Activated naive CD8-positive, alpha-beta T cell treated with anti-CD3 and anti-CD28 coated beads for 36 hours (primary cell): ENCODE data around the gene RHAG. TPM values are rescaled to one million over a fixed set of nuclear protein-coding genes. Genes with fewer than 3 reads are reported as not detected.
"Not testable (repeated sequence)": the region's sequence is repeated elsewhere in the genome, so short reads cannot be mapped to it uniquely, and the experiment has no call there.

Experiments used
- DNase-seq: peaks from one replicate; pipeline ENCODE4 v3.0.0; 2021
- H3K27ac Mint-ChIP-seq: one replicate; pipeline ENCODE4 v1.8.0; 2022; ENCODE audit warnings: mild to moderate bottlenecking, moderate library complexity, mixed read lengths
- H3K27me3 Mint-ChIP-seq: one replicate; pipeline ENCODE4 v1.8.0; 2022; ENCODE audit warnings: mild to moderate bottlenecking, mixed read lengths
- H3K36me3 Mint-ChIP-seq: one replicate; pipeline ENCODE4 v1.8.0; 2021; ENCODE audit warnings: mild to moderate bottlenecking, mixed read lengths
- H3K4me1 Mint-ChIP-seq: one replicate; pipeline ENCODE4 v1.8.0; 2021; ENCODE audit warnings: mixed read lengths
- H3K4me3 Mint-ChIP-seq: one replicate; pipeline ENCODE4 v1.8.0; 2022; ENCODE audit warnings: mild to moderate bottlenecking, moderate library complexity, mixed read lengths
- H3K9me3 Mint-ChIP-seq: one replicate; pipeline ENCODE4 v1.8.0; 2022; ENCODE audit warnings: mixed read lengths
- total RNA-seq, 2 experiments: library from RNA; stranded (reverse); gene quantifications; one replicate each; pipeline ENCODE4 v1.2.3, GENCODE V29; 2021

The RHAG gene
- total RNA-seq, 2 experiments from 2014 or later: not detected

- H3K9me3 Mint-ChIP-seq: peaks cover 2% of the 10 kb centered on the region
- H3K27me3 Mint-ChIP-seq: no peaks in the 10 kb centered on the region
- DNase-seq: no peak
- H3K27ac Mint-ChIP-seq: no peak overlapping the region
- no peaks in the 10 kb centered on the region for H3K4me1 Mint-ChIP-seq
- H3K4me3 Mint-ChIP-seq: no peak overlapping the region
- no peaks in the 10 kb centered on the region for H3K36me3 Mint-ChIP-seq
Observed at GRCh38 chr6:49647476-49647875, 10.8 kb upstream of the RHAG start.

- no peaks in the 10 kb centered on the region for H3K36me3 Mint-ChIP-seq
- DNase-seq: no peak
Observed at GRCh38 chr6:49646942-49647341, 10.3 kb upstream of the RHAG start.

GRCh38 chr6:49646130-49646824 is 9.6 kb upstream of the RHAG start:
- DNase-seq: no peak
- no peak overlapping the region for H3K27ac Mint-ChIP-seq
- no peaks in the 10 kb centered on the region for H3K4me1 Mint-ChIP-seq
- H3K27me3 Mint-ChIP-seq: no peaks in the 10 kb centered on the region
- no peak overlapping the region for H3K4me3 Mint-ChIP-seq
- H3K9me3 Mint-ChIP-seq: peaks cover 2% of the 10 kb centered on the region
- no peaks in the 10 kb centered on the region for H3K36me3 Mint-ChIP-seq

More at GRCh38 chr6:49646942-49647341, 10.3 kb upstream of the RHAG start:
- Mint-ChIP-seq H3K27ac (no peak overlapping the region), H3K9me3 (peaks cover 2% of the 10 kb centered on the region), H3K27me3 (no peaks in the 10 kb centered on the region), H3K4me3 (no peak overlapping the region), H3K4me1 (no peaks in the 10 kb centered on the region)

GRCh38 chr6:49645139-49645538 is 8.5 kb upstream of the RHAG start:
- no peaks in the 10 kb centered on the region for H3K4me1 Mint-ChIP-seq
- DNase-seq: no peak
- H3K9me3 Mint-ChIP-seq: peaks cover 2% of the 10 kb centered on the region
- H3K36me3 Mint-ChIP-seq: no peaks in the 10 kb centered on the region
- H3K27me3 Mint-ChIP-seq: no peaks in the 10 kb centered on the region
- no peak overlapping the region for H3K27ac Mint-ChIP-seq
- no peak overlapping the region for H3K4me3 Mint-ChIP-seq

GRCh38 chr6:49639177-49639817 is 2.7 kb upstream of the RHAG start:
- Mint-ChIP-seq H3K36me3 (no peaks in the 10 kb centered on the region), H3K27ac (no peak overlapping the region), H3K4me3 (no peak overlapping the region), H3K4me1 (no peaks in the 10 kb centered on the region), H3K27me3 (no peaks in the 10 kb centered on the region), H3K9me3 (no peaks in the 10 kb centered on the region)
- no peak for DNase-seq

GRCh38 chr6:49637350-49637731 is 702 bp upstream of the RHAG start:
- Mint-ChIP-seq H3K27ac (no peak overlapping the region), H3K4me1 (no peaks in the 10 kb centered on the region), H3K9me3 (no peaks in the 10 kb centered on the region), H3K4me3 (no peak overlapping the region), H3K27me3 (no peaks in the 10 kb centered on the region), H3K36me3 (no peaks in the 10 kb centered on the region)
- no peak for DNase-seq

GRCh38 chr6:49635978-49636712 is 494 bp downstream of the RHAG start:
- Mint-ChIP-seq H3K27me3 (no peaks in the 10 kb centered on the region), H3K4me3 (no peak overlapping the region), H3K4me1 (no peaks in the 10 kb centered on the region), H3K9me3 (no peaks in the 10 kb centered on the region), H3K27ac (no peak overlapping the region), H3K36me3 (no peaks in the 10 kb centered on the region)
- no peak for DNase-seq

- Mint-ChIP-seq H3K4me3 (no peak overlapping the region), H3K4me1 (no peaks in the 10 kb centered on the region), H3K36me3 (no peaks in the 10 kb centered on the region), H3K27me3 (no peaks in the 10 kb centered on the region), H3K9me3 (no peaks in the 10 kb centered on the region), H3K27ac (no peak overlapping the region)
- no peak for DNase-seq
Observed at GRCh38 chr6:49635480-49635879, 1.2 kb downstream of the RHAG start.

GRCh38 chr6:49634836-49635218 is 1.8 kb downstream of the RHAG start:
- no peaks in the 10 kb centered on the region for H3K4me1 Mint-ChIP-seq
- no peak for DNase-seq
- no peaks in the 10 kb centered on the region for H3K36me3 Mint-ChIP-seq
- no peaks in the 10 kb centered on the region for H3K9me3 Mint-ChIP-seq
- no peak overlapping the region for H3K4me3 Mint-ChIP-seq
- no peaks in the 10 kb centered on the region for H3K27me3 Mint-ChIP-seq
- no peak overlapping the region for H3K27ac Mint-ChIP-seq

- H3K4me3 Mint-ChIP-seq: no peak overlapping the region
- H3K9me3 Mint-ChIP-seq: no peaks in the 10 kb centered on the region
- DNase-seq: no peak
- H3K36me3 Mint-ChIP-seq: no peaks in the 10 kb centered on the region
- H3K27ac Mint-ChIP-seq: no peak overlapping the region
- no peaks in the 10 kb centered on the region for H3K4me1 Mint-ChIP-seq
- no peaks in the 10 kb centered on the region for H3K27me3 Mint-ChIP-seq
Observed at GRCh38 chr6:49634092-49634835, 2.4 kb downstream of the RHAG start.

GRCh38 chr6:49633541-49633940 is 3.1 kb downstream of the RHAG start:
- Mint-ChIP-seq H3K9me3 (no peaks in the 10 kb centered on the region), H3K36me3 (no peaks in the 10 kb centered on the region), H3K27me3 (no peaks in the 10 kb centered on the region), H3K4me1 (no peaks in the 10 kb centered on the region), H3K4me3 (no peak overlapping the region), H3K27ac (no peak overlapping the region)
- DNase-seq: no peak

- no peaks in the 10 kb centered on the region for H3K36me3 Mint-ChIP-seq
- no peak overlapping the region for H3K27ac Mint-ChIP-seq
- no peak for DNase-seq
- H3K4me1 Mint-ChIP-seq: no peaks in the 10 kb centered on the region
- no peak overlapping the region for H3K4me3 Mint-ChIP-seq
- H3K27me3 Mint-ChIP-seq: no peaks in the 10 kb centered on the region
- no peaks in the 10 kb centered on the region for H3K9me3 Mint-ChIP-seq
Observed at GRCh38 chr6:49632727-49633126, 3.9 kb downstream of the RHAG start.

GRCh38 chr6:49629485-49630088 is 7.1 kb downstream of the RHAG start:
- H3K9me3 Mint-ChIP-seq, H3K4me3 Mint-ChIP-seq, DNase-seq, H3K27ac Mint-ChIP-seq, H3K36me3 Mint-ChIP-seq, H3K4me1 Mint-ChIP-seq, H3K27me3 Mint-ChIP-seq: not testable (repeated sequence)

- no peak overlapping the region for H3K4me3 Mint-ChIP-seq
- DNase-seq: no peak
- no peak overlapping the region for H3K27ac Mint-ChIP-seq
- no peaks in the 10 kb centered on the region for H3K4me1 Mint-ChIP-seq
- no peaks in the 10 kb centered on the region for H3K36me3 Mint-ChIP-seq
- H3K27me3 Mint-ChIP-seq: peaks cover 3% of the 10 kb centered on the region
- no peaks in the 10 kb centered on the region for H3K9me3 Mint-ChIP-seq
Observed at GRCh38 chr6:49626811-49627210, 9.8 kb downstream of the RHAG start.

- DNase-seq: no peak
- H3K9me3 Mint-ChIP-seq: no peaks in the 10 kb centered on the region
- no peaks in the 10 kb centered on the region for H3K36me3 Mint-ChIP-seq
- H3K27me3 Mint-ChIP-seq: peaks cover 2% of the 10 kb centered on the region
- no peak overlapping the region for H3K27ac Mint-ChIP-seq
- H3K4me1 Mint-ChIP-seq: no peaks in the 10 kb centered on the region
- no peak overlapping the region for H3K4me3 Mint-ChIP-seq
Observed at GRCh38 chr6:49618257-49618656, 18.4 kb downstream of the RHAG start.
